ENCODE measurements around the gene VWA3B. TPM values are rescaled to one million over a fixed set of nuclear protein-coding genes. Genes with fewer than 3 reads are reported as not detected.

The VWA3B gene
- total and polyA plus RNA-seq, 5 donors: 0.15 to 0.29 (median 0.28) TPM

GRCh38 chr2:98172951-98173350 lies 86.0 kb downstream of the VWA3B start:
- 76% methylated on average over 2 of the region's 2 CpGs for WGBS
- DNase-seq (no peak), ATAC-seq (no peak)
- Histone ChIP-seq H3K4me1 (ENCODE audit: control insufficient read depth, insufficient read depth, low read length) (no peaks in the 10 kb centered on the region), H3K9me3 (ENCODE audit: control insufficient read depth, low read length) (no peaks in the 10 kb centered on the region), H3K27ac (ENCODE audit: low read length) (no peak overlapping the region), H3K4me3 (ENCODE audit: low read length) (no peak overlapping the region), H3K27me3 (ENCODE audit: control insufficient read depth, insufficient read depth) (no peaks in the 10 kb centered on the region)
- intact Hi-C loops (cut with DNase I): no loop called here

- no peaks in the 10 kb centered on the region for H3K9me3 ChIP-seq (ENCODE audit: control insufficient read depth, low read length)
- peak in 1 of 3 donors; percentile 56 for DNase-seq
- H3K4me3 ChIP-seq (ENCODE audit: low read length): no peak overlapping the region
- H3K27ac ChIP-seq (ENCODE audit: low read length): no peak overlapping the region
- no peaks in the 10 kb centered on the region for H3K27me3 ChIP-seq (ENCODE audit: control insufficient read depth, insufficient read depth)
- ATAC-seq: peak in 1 of 2 donors; percentile 38
- H3K4me1 ChIP-seq (ENCODE audit: control insufficient read depth, insufficient read depth, low read length): no peaks in the 10 kb centered on the region
- intact Hi-C loops (cut with DNase I): no loop called here
- 49% methylated on average over 6 of the region's 6 CpGs for WGBS
Observed at GRCh38 chr2:98175811-98176210, 88.8 kb downstream of the VWA3B start.

- Histone ChIP-seq H3K9me3 (ENCODE audit: control insufficient read depth, low read length) (no peaks in the 10 kb centered on the region), H3K4me3 (ENCODE audit: low read length) (no peak overlapping the region), H3K4me1 (ENCODE audit: control insufficient read depth, insufficient read depth, low read length) (no peaks in the 10 kb centered on the region), H3K27me3 (ENCODE audit: control insufficient read depth, insufficient read depth) (no peaks in the 10 kb centered on the region), H3K27ac (ENCODE audit: low read length) (no peak overlapping the region)
- intact Hi-C loops (cut with DNase I): no loop called here
- ATAC-seq: no peak
- no peak for DNase-seq
- WGBS: 52% methylated on average over 2 of the region's 2 CpGs
Observed at GRCh38 chr2:98177286-98177685, 90.3 kb downstream of the VWA3B start.

GRCh38 chr2:98177986-98178385 lies 91.0 kb downstream of the VWA3B start:
- DNase-seq (no peak), ATAC-seq (no peak)
- 66% methylated on average over 6 of the region's 6 CpGs for WGBS
- no peak overlapping the region for H3K4me3 ChIP-seq (ENCODE audit: low read length)
- no peaks in the 10 kb centered on the region for H3K4me1 ChIP-seq (ENCODE audit: control insufficient read depth, insufficient read depth, low read length)
- intact Hi-C loops (cut with DNase I): no loop called here
- H3K27me3 ChIP-seq (ENCODE audit: control insufficient read depth, insufficient read depth): no peaks in the 10 kb centered on the region
- H3K27ac ChIP-seq (ENCODE audit: low read length): no peak overlapping the region
- H3K9me3 ChIP-seq (ENCODE audit: control insufficient read depth, low read length): no peaks in the 10 kb centered on the region

GRCh38 chr2:98180456-98180855 lies 93.5 kb downstream of the VWA3B start:
- no peak for ATAC-seq

GRCh38 chr2:98181346-98181745 lies 94.4 kb downstream of the VWA3B start:
- 93% methylated on average over 3 of the region's 3 CpGs for WGBS
- intact Hi-C loops (cut with DNase I): loop anchor here in 1 of 4 donors (10.0 kb wide), 1 partner anchor 377 kb away; no protein-coding TSS in a partner anchor
- Histone ChIP-seq H3K9me3 (ENCODE audit: control insufficient read depth, low read length) (no peaks in the 10 kb centered on the region), H3K27me3 (ENCODE audit: control insufficient read depth, insufficient read depth) (no peaks in the 10 kb centered on the region), H3K4me1 (ENCODE audit: control insufficient read depth, insufficient read depth, low read length) (no peaks in the 10 kb centered on the region), H3K4me3 (ENCODE audit: low read length) (no peak overlapping the region), H3K27ac (ENCODE audit: low read length) (no peak overlapping the region)
- DNase-seq (no peak), ATAC-seq (no peak)

More at GRCh38 chr2:98180456-98180855, 93.5 kb downstream of the VWA3B start:
- Histone ChIP-seq H3K9me3 (ENCODE audit: control insufficient read depth, low read length) (no peaks in the 10 kb centered on the region), H3K27ac (ENCODE audit: low read length) (no peak overlapping the region), H3K4me1 (ENCODE audit: control insufficient read depth, insufficient read depth, low read length) (no peaks in the 10 kb centered on the region), H3K27me3 (ENCODE audit: control insufficient read depth, insufficient read depth) (no peaks in the 10 kb centered on the region), H3K4me3 (ENCODE audit: low read length) (no peak overlapping the region)
- 91% methylated on average over 2 of the region's 2 CpGs for WGBS
- no peak for DNase-seq
- intact Hi-C loops (cut with DNase I): loop anchor here in 1 of 4 donors (10.0 kb wide), 1 partner anchor 376 kb away; no protein-coding TSS in a partner anchor

GRCh38 chr2:98185801-98186200 lies 98.8 kb downstream of the VWA3B start:
- WGBS: 60% methylated on average over 5 of the region's 5 CpGs
- intact Hi-C loops (cut with DNase I): loop anchor here in 1 of 4 donors (10.0 kb wide), 1 partner anchor 381 kb away; no protein-coding TSS in a partner anchor
- Histone ChIP-seq H3K27ac (ENCODE audit: low read length) (no peak overlapping the region), H3K27me3 (ENCODE audit: control insufficient read depth, insufficient read depth) (no peaks in the 10 kb centered on the region), H3K4me3 (ENCODE audit: low read length) (no peak overlapping the region), H3K9me3 (ENCODE audit: control insufficient read depth, low read length) (no peaks in the 10 kb centered on the region), H3K4me1 (ENCODE audit: control insufficient read depth, insufficient read depth, low read length) (peaks cover 2% of the 10 kb centered on the region)
- no peak for ATAC-seq
- DNase-seq: no peak

- no peak for DNase-seq
- H3K9me3 ChIP-seq (ENCODE audit: control insufficient read depth, low read length): no peaks in the 10 kb centered on the region
- 92% methylated on average over 9 of the region's 9 CpGs for WGBS
- no peak for ATAC-seq
- no peaks in the 10 kb centered on the region for H3K27me3 ChIP-seq (ENCODE audit: control insufficient read depth, insufficient read depth)
- intact Hi-C loops (cut with DNase I): loop anchor here in 1 of 4 donors (10.0 kb wide), 1 partner anchor 382 kb away; no protein-coding TSS in a partner anchor
- H3K4me1 ChIP-seq (ENCODE audit: control insufficient read depth, insufficient read depth, low read length): peaks cover 2% of the 10 kb centered on the region
- no peak overlapping the region for H3K4me3 ChIP-seq (ENCODE audit: low read length)
- H3K27ac ChIP-seq (ENCODE audit: low read length): no peak overlapping the region
Observed at GRCh38 chr2:98187194-98187593, 100.2 kb downstream of the VWA3B start.

GRCh38 chr2:98188351-98189046 lies 101.5 kb downstream of the VWA3B start:
- Histone ChIP-seq H3K4me3 (ENCODE audit: low read length) (no peak overlapping the region), H3K9me3 (ENCODE audit: control insufficient read depth, low read length) (no peaks in the 10 kb centered on the region), H3K27ac (ENCODE audit: low read length) (no peak overlapping the region), H3K27me3 (ENCODE audit: control insufficient read depth, insufficient read depth) (no peaks in the 10 kb centered on the region), H3K4me1 (ENCODE audit: control insufficient read depth, insufficient read depth, low read length) (peaks cover 2% of the 10 kb centered on the region)
- DNase-seq (no peak), ATAC-seq (no peak)
- WGBS: 69% methylated on average over 4 of the region's 4 CpGs
- intact Hi-C loops (cut with DNase I): loop anchor here in 1 of 4 donors (10.0 kb wide), 1 partner anchor 384 kb away; no protein-coding TSS in a partner anchor

- no peak overlapping the region for H3K4me3 ChIP-seq (ENCODE audit: low read length)
- ATAC-seq: peak; percentile 52 to 62
- H3K27me3 ChIP-seq (ENCODE audit: control insufficient read depth, insufficient read depth): no peaks in the 10 kb centered on the region
- H3K4me1 ChIP-seq (ENCODE audit: control insufficient read depth, insufficient read depth, low read length): peaks cover 2% of the 10 kb centered on the region
- no peak overlapping the region for H3K27ac ChIP-seq (ENCODE audit: low read length)
- no peaks in the 10 kb centered on the region for H3K9me3 ChIP-seq (ENCODE audit: control insufficient read depth, low read length)
- 42% methylated on average over 5 of the region's 5 CpGs for WGBS
- intact Hi-C loops (cut with DNase I): no loop called here
- DNase-seq: no peak
Observed at GRCh38 chr2:98191883-98192282, 104.9 kb downstream of the VWA3B start.

- H3K27me3 ChIP-seq (ENCODE audit: control insufficient read depth, insufficient read depth): no peaks in the 10 kb centered on the region
- 70% methylated on average over 1 of the region's 1 CpG for WGBS
- intact Hi-C loops (cut with DNase I): no loop called here
- H3K9me3 ChIP-seq (ENCODE audit: control insufficient read depth, low read length): no peaks in the 10 kb centered on the region
- no peak overlapping the region for H3K4me3 ChIP-seq (ENCODE audit: low read length)
- H3K27ac ChIP-seq (ENCODE audit: low read length): no peak overlapping the region
- H3K4me1 ChIP-seq (ENCODE audit: control insufficient read depth, insufficient read depth, low read length): no peaks in the 10 kb centered on the region
- ATAC-seq (no peak), DNase-seq (no peak)
Observed at GRCh38 chr2:98201576-98201975, 114.6 kb downstream of the VWA3B start.
